ENCODE results near the gene KLC1.
A peak's percentile ranks its signal among the peaks of the same experiment; 100 is the strongest.

The KLC1 gene

DNA sequence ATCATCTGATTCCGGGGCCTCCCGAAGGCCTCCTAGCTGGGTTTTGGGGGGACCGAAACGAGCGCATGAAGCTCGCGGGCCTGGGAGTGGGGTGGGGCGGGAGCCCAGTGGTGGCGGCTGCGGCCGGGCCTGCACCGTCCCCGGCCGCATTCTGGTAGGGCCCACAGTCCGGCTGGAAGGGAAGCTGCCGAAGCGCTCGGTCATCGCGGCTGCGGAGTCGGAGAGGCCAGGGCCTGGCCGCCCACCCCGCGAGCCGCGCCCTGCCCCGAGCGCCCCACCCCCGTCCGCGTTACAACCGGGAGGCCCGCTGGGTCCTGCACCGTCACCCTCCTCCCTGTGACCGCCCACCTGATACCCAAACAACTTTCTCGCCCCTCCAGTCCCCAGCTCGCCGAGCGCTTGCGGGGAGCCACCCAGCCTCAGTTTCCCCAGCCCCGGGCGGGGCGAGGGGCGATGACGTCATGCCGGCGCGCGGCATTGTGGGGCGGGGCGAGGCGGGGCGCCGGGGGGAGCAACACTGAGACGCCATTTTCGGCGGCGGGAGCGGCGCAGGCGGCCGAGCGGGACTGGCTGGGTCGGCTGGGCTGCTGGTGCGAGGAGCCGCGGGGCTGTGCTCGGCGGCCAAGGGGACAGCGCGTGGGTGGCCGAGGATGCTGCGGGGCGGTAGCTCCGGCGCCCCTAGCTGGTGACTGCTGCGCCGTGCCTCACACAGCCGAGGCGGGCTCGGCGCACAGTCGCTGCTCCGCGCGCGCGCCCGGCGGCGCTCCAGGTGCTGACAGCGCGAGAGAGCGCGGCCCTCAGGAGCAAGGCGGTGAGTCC is at the start of gene KLC1:
Gene KLC1, plus strand, starts transcription at position 528 of the 819 bp plus-strand sequence. CDS start 25,354 bp downstream, outside the sequence.
- CTCF ChIA-PET, result no interaction called here
- POLR2A ChIA-PET, result no interaction called here
- TF ChIP-seq, protein P1, sequence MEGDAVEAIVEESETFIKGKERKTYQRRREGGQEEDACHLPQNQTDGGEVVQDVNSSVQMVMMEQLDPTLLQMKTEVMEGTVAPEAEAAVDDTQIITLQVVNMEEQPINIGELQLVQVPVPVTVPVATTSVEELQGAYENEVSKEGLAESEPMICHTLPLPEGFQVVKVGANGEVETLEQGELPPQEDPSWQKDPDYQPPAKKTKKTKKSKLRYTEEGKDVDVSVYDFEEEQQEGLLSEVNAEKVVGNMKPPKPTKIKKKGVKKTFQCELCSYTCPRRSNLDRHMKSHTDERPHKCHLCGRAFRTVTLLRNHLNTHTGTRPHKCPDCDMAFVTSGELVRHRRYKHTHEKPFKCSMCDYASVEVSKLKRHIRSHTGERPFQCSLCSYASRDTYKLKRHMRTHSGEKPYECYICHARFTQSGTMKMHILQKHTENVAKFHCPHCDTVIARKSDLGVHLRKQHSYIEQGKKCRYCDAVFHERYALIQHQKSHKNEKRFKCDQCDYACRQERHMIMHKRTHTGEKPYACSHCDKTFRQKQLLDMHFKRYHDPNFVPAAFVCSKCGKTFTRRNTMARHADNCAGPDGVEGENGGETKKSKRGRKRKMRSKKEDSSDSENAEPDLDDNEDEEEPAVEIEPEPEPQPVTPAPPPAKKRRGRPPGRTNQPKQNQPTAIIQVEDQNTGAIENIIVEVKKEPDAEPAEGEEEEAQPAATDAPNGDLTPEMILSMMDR (IDR thresholded peaks at IDR 0.05; ENCODE audit: control extremely low read depth, extremely low read depth, low read depth, missing control alignments), result no peak
- DNase-seq (ENCODE audit: extremely low spot score), result peak; percentile 91

DNA sequence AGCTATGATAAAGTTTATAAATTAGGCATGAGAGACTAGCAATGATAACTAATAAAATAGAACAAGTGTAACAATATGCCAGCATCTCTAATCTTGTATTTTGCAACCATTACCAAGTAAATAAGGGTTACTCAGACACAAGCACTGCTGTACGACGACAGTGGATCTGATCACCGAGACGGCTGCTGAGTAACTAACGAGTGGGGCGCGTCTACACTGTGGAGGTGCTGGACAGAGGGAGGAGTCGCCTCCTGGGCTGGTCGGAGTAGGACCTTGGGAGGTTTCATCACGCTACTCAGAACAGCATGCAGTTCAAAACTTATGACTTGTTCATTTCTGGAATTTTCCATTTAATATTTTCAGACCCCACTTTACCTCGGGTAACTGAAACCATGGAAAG is 47.8 kb upstream of the KLC1 start:
- TF ChIP-seq, protein P1 (IDR thresholded peaks at IDR 0.05; ENCODE audit: control extremely low read depth, extremely low read depth, low read depth, missing control alignments), result no peak
- POLR2A ChIA-PET, result no interaction called here
- CTCF ChIA-PET, result interaction anchor here (1.7 kb wide), 1 partner anchor 10 kb away, joined by 4 read pairs; no protein-coding TSS in a partner anchor
- DNase-seq (ENCODE audit: extremely low spot score), result no peak

DNA sequence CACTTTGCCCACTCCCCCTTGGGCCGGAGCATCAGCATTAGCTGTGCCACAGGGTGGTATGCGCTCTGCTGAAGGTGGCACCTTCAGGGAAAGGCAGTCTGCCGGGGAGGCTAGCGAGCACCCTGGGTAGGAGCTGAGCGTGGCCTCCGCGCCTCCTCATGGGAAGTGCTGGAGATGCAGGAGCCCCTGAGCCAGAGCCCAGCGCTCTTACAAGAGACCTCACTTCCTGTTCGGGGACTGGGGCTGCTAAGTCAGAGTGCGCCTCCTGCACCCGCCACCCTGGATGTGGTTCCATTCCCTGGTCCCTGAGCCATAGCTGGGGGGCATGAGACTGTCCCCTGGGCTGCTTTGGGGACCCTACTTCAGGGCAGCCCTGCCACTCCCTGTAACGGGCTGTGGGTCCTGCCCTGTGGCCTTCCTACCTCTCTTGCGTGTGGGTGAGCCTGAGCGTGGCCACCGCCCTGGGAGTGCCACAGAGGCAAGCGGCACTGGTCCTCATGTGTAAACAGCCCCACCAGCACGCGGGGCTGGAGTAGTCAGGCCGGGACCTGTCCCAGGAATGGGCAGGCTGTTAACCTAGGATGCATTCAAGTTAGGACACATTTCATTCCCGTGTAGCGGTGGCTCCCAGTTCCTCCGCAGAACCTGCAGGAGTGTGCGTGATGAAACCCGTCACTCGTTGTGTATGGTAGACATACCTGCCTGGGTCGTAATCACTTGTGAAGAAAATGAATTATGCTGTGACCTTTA is 46.9 kb upstream of the KLC1 start:
- ChIA-PET CTCF (no interaction called here), POLR2A (no interaction called here)
- no peak for DNase-seq (ENCODE audit: extremely low spot score)
- TF ChIP-seq, protein P1 (IDR thresholded peaks at IDR 0.05; ENCODE audit: control extremely low read depth, extremely low read depth, low read depth, missing control alignments), result no peak

- CTCF ChIA-PET, result interaction anchor here (0.5 to 1.4 kb wide), 4 partner anchors 10 to 32 kb away, joined by 3 to 5 read pairs (median 3); no protein-coding TSS in a partner anchor
- DNase-seq (ENCODE audit: extremely low spot score), result no peak
- POLR2A ChIA-PET, result no interaction called here
- TF ChIP-seq, protein P1 (IDR thresholded peaks at IDR 0.05; ENCODE audit: control extremely low read depth, extremely low read depth, low read depth, missing control alignments), result no peak
These were observed 44.6 kb upstream of the KLC1 start for GRCh38 chr14:103584326-103584915.

DNA sequence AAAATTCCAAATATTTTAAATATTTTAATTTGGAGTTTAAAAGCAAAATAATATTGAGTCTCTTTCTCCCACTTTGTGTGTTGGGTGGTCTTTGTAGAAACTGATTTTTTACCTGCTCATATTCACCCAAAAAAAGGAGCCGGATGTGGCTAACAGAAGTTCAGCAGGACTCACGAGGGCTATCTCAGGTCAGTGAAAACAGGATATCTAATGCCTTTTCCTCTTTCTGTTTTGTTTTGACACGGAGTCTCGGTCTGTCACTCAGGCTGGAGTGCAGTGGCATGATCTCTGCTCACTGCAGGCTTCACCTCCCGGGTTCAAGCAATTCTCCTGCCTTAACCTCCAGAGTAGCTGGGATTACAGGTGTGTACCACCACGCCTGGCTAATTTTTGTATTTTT is 35.4 kb upstream of the KLC1 start:
- peak; percentile 78 for DNase-seq (ENCODE audit: extremely low spot score)

More for the DNA sequence above, 35.4 kb upstream of the KLC1 start:
- ChIA-PET CTCF (interaction anchor here (1.0 to 1.4 kb wide), 2 partner anchors 9 to 215 kb away, joined by 3 to 4 read pairs; no protein-coding TSS in a partner anchor), POLR2A (no interaction called here)
- TF ChIP-seq, protein P1 (IDR thresholded peaks at IDR 0.05; ENCODE audit: control extremely low read depth, extremely low read depth, low read depth, missing control alignments), result no peak

Data from GM10248 (cell line).